ENCODE measurements around the gene PRPF8.

DNA sequence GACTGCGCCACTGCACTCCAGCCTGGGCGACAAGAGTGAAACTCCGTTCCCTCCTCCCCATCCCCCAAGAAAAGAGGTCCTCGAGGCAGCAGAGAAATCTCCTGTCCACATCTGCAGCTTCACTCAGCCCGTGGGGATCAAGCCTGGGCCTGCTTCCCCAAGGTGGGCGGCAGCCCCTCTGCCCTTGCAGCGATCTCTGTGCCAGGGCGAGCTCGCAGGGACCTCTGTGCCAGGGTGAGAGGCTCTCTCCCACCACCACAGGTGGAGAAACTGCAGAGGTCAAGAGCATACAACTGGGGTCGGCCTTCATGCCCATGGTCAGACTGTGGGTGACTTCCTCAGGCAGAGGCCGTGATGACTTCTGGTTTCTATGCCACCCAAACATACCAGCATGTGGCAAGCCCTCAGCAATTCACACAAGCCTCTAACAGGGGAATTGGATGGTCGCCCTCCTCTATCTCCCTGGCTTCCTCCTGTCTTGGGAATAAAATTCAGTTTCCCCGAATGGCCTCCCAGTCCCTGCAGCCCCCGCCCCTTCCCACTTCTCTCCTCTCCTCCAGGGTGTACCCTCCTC lies 61.5 kb downstream of the PRPF8 start:
- TF ChIP-seq POU2F2 (IDR thresholded peaks at IDR 0.05; ENCODE audit: low read depth, low read length) (no peak), POLR2A (IDR thresholded peaks at IDR 0.05; ENCODE audit: low read depth, low read length) (no peak), TAF1 (IDR thresholded peaks at IDR 0.05; ENCODE audit: low read depth, low read length) (no peak), POLR2AphosphoS5 (IDR thresholded peaks at IDR 0.05; ENCODE audit: low read depth, low read length) (no peak), SPI1 (IDR thresholded peaks at IDR 0.05; ENCODE audit: low read depth, low read length) (no peak), PAX5 (IDR thresholded peaks at IDR 0.05; ENCODE audit: insufficient read depth, low read length, severe bottlenecking) (no peak)
